HCT116 (cell line): ENCODE data around the gene SLC8A2.

Experiments
- CEBPB ChIP-seq: IDR thresholded peaks from 2 replicates; pipeline ENCODE4 v1.6.1; 2012; ENCODE audit warnings: low read depth
- CTCF ChIP-seq, 3 experiments: fragments of 200-600 bp in 1 of 3; sonication (generic) in 1 of 3; IDR thresholded peaks in 2 of 3; conservative IDR thresholded peaks in 1 of 3; 2 replicates each; pipeline ENCODE4 v1.5.1; 2012 to 2017; ENCODE audit warnings: low read depth in 2 of 3, low read length in 2 of 3, antibody characterized with exemption in 1 of 3, borderline replicate concordance in 1 of 3, control low read depth in 1 of 3, mild to moderate bottlenecking in 1 of 3, mixed read lengths in 1 of 3, mixed run types in 1 of 3, moderate library complexity in 1 of 3; ENCODE audit not compliant: insufficient read depth in 1 of 3
- EZH2 ChIP-seq: fragments of 200-600 bp; sonication (generic); IDR thresholded peaks from 2 replicates; pipeline ENCODE4 v1.6.1; 2017; ENCODE audit warnings: antibody characterized with exemption, mixed run types
- JUND ChIP-seq: IDR thresholded peaks from 2 replicates; pipeline ENCODE4 v1.6.1; 2012
- MAX ChIP-seq: IDR thresholded peaks from 2 replicates; pipeline ENCODE4 v1.6.1; 2012
- POLR2A ChIP-seq: IDR thresholded peaks from 2 replicates; pipeline ENCODE4 v1.7.0; 2011; ENCODE audit warnings: borderline replicate concordance; ENCODE audit not compliant: insufficient read depth, insufficient read length; ENCODE audit errors: extremely low read depth
- POLR2AphosphoS5 ChIP-seq: IDR thresholded peaks from 2 replicates; pipeline ENCODE4 v1.6.1; 2011; ENCODE audit warnings: mild to moderate bottlenecking, low read depth, low read length, moderate library complexity
- SP1 ChIP-seq: IDR thresholded peaks from 2 replicates; pipeline ENCODE4 v1.6.1; 2012; ENCODE audit warnings: low read depth
- SRF ChIP-seq: IDR thresholded peaks from 2 replicates; pipeline ENCODE4 v1.6.1; 2012; ENCODE audit warnings: low read depth
- TCF7L2 ChIP-seq: IDR thresholded peaks from 2 replicates; pipeline ENCODE4 v1.7.0; 2011; ENCODE audit warnings: borderline replicate concordance, inconsistent platforms; ENCODE audit not compliant: insufficient read depth, insufficient read length; ENCODE audit errors: extremely low read depth
- ZFX ChIP-seq: fragments of 450-650 bp; IDR thresholded peaks from 2 replicates; pipeline ENCODE4 v1.6.1; 2017

GRCh38 chr19:47485210-47485609 is 13.5 kb upstream of the SLC8A2 start:
- no peak for TF ChIP-seq CTCF (IDR thresholded peaks at IDR 0.05 in 2 of 3, conservative IDR thresholded peaks at IDR 0.05 in 1 of 3; ENCODE audit: borderline replicate concordance in 1 of 3, insufficient read depth in 1 of 3, low read depth in 2 of 3, low read length in 2 of 3)
- TF ChIP-seq MAX, result no peak
- no peak for TF ChIP-seq JUND
- TF ChIP-seq SP1, result no peak
- no peak for TF ChIP-seq POLR2A
- no peak for TF ChIP-seq EZH2
- no peak for TF ChIP-seq ZFX
- no peak for TF ChIP-seq CEBPB
- no peak for TF ChIP-seq SRF
- no peak for TF ChIP-seq TCF7L2
- no peak for TF ChIP-seq POLR2AphosphoS5
